Mesenchymal stem cell (in vitro differentiated cells and primary cell): ENCODE measurements around the gene TMEM221.

ENCODE experiments used
- DNase-seq: peaks from one replicate; pipeline ENCODE4 v3.0.0-alpha.2; 2013
- H2AFZ ChIP-seq: one replicate; pipeline ENCODE4 v1.6.1; 2013; ENCODE audit warnings: low read depth, mild to moderate bottlenecking, control low read depth, inconsistent platforms, low read length, moderate library complexity
- H2AK5ac ChIP-seq: 2 replicates; pipeline ENCODE4 v1.6.1; 2013; ENCODE audit warnings: low read length, moderate library complexity, mild to moderate bottlenecking, inconsistent platforms; ENCODE audit not compliant: severe bottlenecking
- H2BK120ac ChIP-seq: one replicate; pipeline ENCODE4 v1.6.1; 2013; ENCODE audit warnings: low read depth, mild to moderate bottlenecking, inconsistent platforms, low read length, moderate library complexity
- H2BK12ac ChIP-seq, 2 experiments: one replicate each; pipeline ENCODE4 v1.6.1; 2013; ENCODE audit warnings: inconsistent platforms in 2 of 2, low read length in 2 of 2, mild to moderate bottlenecking in 2 of 2, moderate library complexity in 2 of 2, control low read depth in 1 of 2
- H2BK15ac ChIP-seq: one replicate; pipeline ENCODE4 v1.6.1; 2013; ENCODE audit warnings: mild to moderate bottlenecking, low read depth, inconsistent platforms; ENCODE audit not compliant: poor library complexity, severe bottlenecking
- H2BK5ac ChIP-seq: 2 replicates; pipeline ENCODE4 v1.6.1; 2013; ENCODE audit warnings: low read depth, mild to moderate bottlenecking, low read length, control low read depth, inconsistent platforms; ENCODE audit not compliant: poor library complexity, severe bottlenecking
- H3K14ac ChIP-seq, 2 experiments: one replicate each; pipeline ENCODE4 v1.6.1; 2013; ENCODE audit warnings: inconsistent platforms in 2 of 2, low read length in 2 of 2, control low read depth in 1 of 2, mild to moderate bottlenecking in 1 of 2, moderate library complexity in 1 of 2
- H3K18ac ChIP-seq, 2 experiments: one replicate each; pipeline ENCODE4 v1.6.1; 2013; ENCODE audit warnings: inconsistent platforms in 2 of 2, low read length in 2 of 2, control low read depth in 1 of 2, low read depth in 1 of 2, mild to moderate bottlenecking in 1 of 2
- H3K23ac ChIP-seq, 2 experiments: one replicate each; pipeline ENCODE4 v1.6.1; 2013; ENCODE audit warnings: inconsistent platforms in 2 of 2, low read length in 2 of 2, mild to moderate bottlenecking in 2 of 2, moderate library complexity in 2 of 2, control low read depth in 1 of 2
- H3K27ac ChIP-seq: 2 replicates; pipeline ENCODE4 v1.5.1; 2013; ENCODE audit warnings: mild to moderate bottlenecking, moderate library complexity, low read length, control low read depth, inconsistent platforms; ENCODE audit not compliant: poor library complexity, severe bottlenecking
- H3K27me3 ChIP-seq, 2 experiments: 2 replicates each; pipeline versions ENCODE4 v1.6.1 to v1.7.0; 2013; ENCODE audit warnings: low read length in 2 of 2, mild to moderate bottlenecking in 2 of 2, moderate library complexity in 2 of 2, control low read depth in 1 of 2, inconsistent platforms in 1 of 2; ENCODE audit not compliant: control insufficient read depth in 1 of 2, insufficient read depth in 1 of 2
- H3K36me3 ChIP-seq, 2 experiments: 2 replicates each; pipeline versions ENCODE4 v1.6.1 to v1.7.0; 2013; ENCODE audit warnings: low read length in 2 of 2, control low read depth in 1 of 2, inconsistent platforms in 1 of 2, low read depth in 1 of 2, mild to moderate bottlenecking in 1 of 2; ENCODE audit not compliant: insufficient read depth in 2 of 2, control insufficient read depth in 1 of 2
- H3K4ac ChIP-seq, 2 experiments: one replicate each; pipeline ENCODE4 v1.6.1; 2013; ENCODE audit warnings: inconsistent platforms in 2 of 2, low read length in 2 of 2, mild to moderate bottlenecking in 2 of 2, moderate library complexity in 2 of 2, control low read depth in 1 of 2, low read depth in 1 of 2
- H3K4me1 ChIP-seq: 2 replicates; pipeline ENCODE4 v1.6.1; 2013; ENCODE audit warnings: low read depth, low read length, control low read depth; ENCODE audit not compliant: control insufficient read depth, insufficient read depth
- H3K4me2 ChIP-seq: 2 replicates; pipeline ENCODE4 v1.6.1; 2013; ENCODE audit warnings: low read length, mild to moderate bottlenecking, inconsistent platforms; ENCODE audit not compliant: poor library complexity, severe bottlenecking
- H3K4me3 ChIP-seq, 2 experiments: 2 replicates each; pipeline versions ENCODE4 v1.5.1 to v1.7.0; 2013; ENCODE audit warnings: low read length in 2 of 2, mild to moderate bottlenecking in 2 of 2, control low read depth in 1 of 2, low read depth in 1 of 2; ENCODE audit not compliant: insufficient read depth in 1 of 2
- H3K79me1 ChIP-seq: replicated peaks from 2 replicates; pipeline ENCODE4 v1.6.1; 2013; ENCODE audit warnings: mild to moderate bottlenecking, control low read depth, low read length, inconsistent platforms; ENCODE audit not compliant: poor library complexity, severe bottlenecking
- H3K9ac ChIP-seq: 2 replicates; pipeline ENCODE4 v1.7.0; 2013; ENCODE audit warnings: mild to moderate bottlenecking, low read length, moderate library complexity
- H3K9me3 ChIP-seq: 2 replicates; pipeline ENCODE4 v1.7.0; 2013; ENCODE audit warnings: mild to moderate bottlenecking, low read length; ENCODE audit not compliant: control insufficient read depth
- H4K8ac ChIP-seq: one replicate; pipeline ENCODE4 v1.6.1; 2013; ENCODE audit warnings: inconsistent platforms, mild to moderate bottlenecking, low read length, moderate library complexity
- H4K91ac ChIP-seq: one replicate; pipeline ENCODE4 v1.6.1; 2013; ENCODE audit warnings: mild to moderate bottlenecking, low read length, inconsistent platforms
- WGBS: methylation state at CpG from one replicate; pipeline ENCODE4 v1.1.7; 2013; ENCODE audit warnings: mixed read lengths; 5-methylcytosine and 5-hydroxymethylcytosine counted together

TMEM221 gene

DNA sequence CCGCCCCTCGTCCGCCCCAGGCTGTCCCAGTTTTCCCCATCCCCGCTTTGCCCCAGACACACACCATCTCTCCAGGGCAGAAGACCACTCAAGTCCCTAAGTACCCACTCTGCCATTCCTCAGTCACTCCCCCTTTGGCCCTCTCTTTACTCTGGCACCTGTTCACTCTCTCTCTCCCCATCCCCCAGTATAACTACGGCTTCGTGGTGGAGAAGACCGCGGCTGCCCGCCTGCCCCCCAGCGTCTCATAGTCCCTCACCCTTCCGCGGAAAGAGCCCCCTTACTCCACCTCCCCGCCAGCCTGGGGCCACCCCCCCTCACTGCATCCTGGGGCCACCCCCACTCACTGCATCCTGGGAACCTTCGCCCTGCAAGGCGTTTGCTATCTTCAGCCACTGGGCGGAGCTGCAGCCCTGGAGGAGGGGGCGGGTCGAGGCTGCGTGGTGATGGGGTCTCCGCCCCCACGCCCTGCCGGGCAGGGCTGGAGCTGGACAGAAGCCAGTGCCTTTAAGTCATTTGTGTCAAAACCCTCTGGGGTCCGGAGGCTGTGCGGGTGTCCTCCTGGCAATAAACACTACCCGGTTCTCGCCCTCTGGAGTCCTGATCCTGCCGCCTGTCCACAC, 23.6 kb downstream of the TMEM221 start:
- no peak overlapping the region for H2AFZ ChIP-seq
- H3K4me1 ChIP-seq = peaks cover 16% of the 10 kb centered on the region
- DNase-seq = peak; percentile 66
- H3K36me3 ChIP-seq = peaks cover 16 to 23% of the 10 kb centered on the region in 2 experiments
- no peak overlapping the region for H2BK120ac ChIP-seq
- no peak overlapping the region for H4K8ac ChIP-seq
- no peak overlapping the region for H2BK5ac ChIP-seq
- H2BK12ac ChIP-seq = peak overlapping the region in 1 of 2 experiments; percentile 23
- no peak overlapping the region for H3K4ac ChIP-seq
- H3K27me3 ChIP-seq = no peaks in the 10 kb centered on the region
- peaks cover 9% of the 10 kb centered on the region for H3K79me1 ChIP-seq
- no peak overlapping the region for H3K4me3 ChIP-seq
- no peak overlapping the region for H2AK5ac ChIP-seq
- no peak overlapping the region for H3K27ac ChIP-seq
- no peaks in the 10 kb centered on the region for H3K9me3 ChIP-seq
- no peak overlapping the region for H3K23ac ChIP-seq
- peak overlapping the region in 1 of 2 experiments; percentile 24 for H3K18ac ChIP-seq
- no peak overlapping the region for H3K14ac ChIP-seq
- no peak overlapping the region for H3K9ac ChIP-seq
- H2BK15ac ChIP-seq = no peak overlapping the region
- H3K4me2 ChIP-seq = no peak overlapping the region
- peak overlapping the region; percentile 78 for H4K91ac ChIP-seq
- 13% methylated on average over 24 of the region's 27 CpGs for WGBS

DNA sequence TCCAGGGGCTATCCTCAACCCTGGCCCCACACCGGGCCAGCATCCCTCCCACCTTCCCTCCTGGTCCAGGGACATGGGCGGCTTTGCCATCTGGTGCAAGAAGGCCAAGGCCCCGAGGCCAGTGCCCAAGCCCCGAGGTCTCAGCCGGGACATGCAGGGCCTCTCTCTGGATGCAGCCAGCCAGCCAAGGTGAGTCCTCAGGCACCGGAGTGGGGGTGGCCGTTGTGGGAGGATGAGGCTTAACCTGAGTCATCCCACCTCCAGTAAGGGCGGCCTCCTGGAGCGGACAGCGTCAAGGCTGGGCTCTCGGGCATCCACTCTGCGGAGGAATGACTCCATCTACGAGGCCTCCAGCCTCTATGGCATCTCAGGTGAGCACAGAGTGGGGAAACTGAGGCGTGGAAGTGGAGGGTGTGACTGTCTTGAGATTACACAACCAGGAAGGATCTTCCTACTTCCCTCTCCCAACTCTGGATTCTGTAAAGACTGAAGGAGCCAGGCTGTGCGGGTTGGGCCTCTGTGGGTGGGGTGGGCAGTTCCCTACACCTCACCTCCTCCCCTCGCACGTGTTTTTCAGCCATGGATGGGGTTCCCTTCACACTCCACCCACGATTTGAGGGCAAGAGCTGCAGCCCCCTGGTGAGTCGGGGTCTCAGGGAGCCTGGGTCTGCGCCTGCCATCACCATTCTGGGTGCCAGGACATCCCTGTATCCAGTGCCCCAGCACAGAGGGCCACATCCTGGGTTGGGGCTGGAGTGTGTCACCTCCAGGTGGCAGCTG, 24.8 kb downstream of the TMEM221 start:
- no peak overlapping the region for H3K4me2 ChIP-seq
- H3K27me3 ChIP-seq = no peaks in the 10 kb centered on the region
- no peaks in the 10 kb centered on the region for H3K9me3 ChIP-seq
- H3K79me1 ChIP-seq = peaks cover 11% of the 10 kb centered on the region
- no peak overlapping the region for H3K14ac ChIP-seq
- H2BK5ac ChIP-seq = no peak overlapping the region
- H2BK120ac ChIP-seq = no peak overlapping the region
- H3K4me1 ChIP-seq = peaks cover 16% of the 10 kb centered on the region
- H2AFZ ChIP-seq = no peak overlapping the region
- WGBS = 95% methylated on average over 19 of the region's 20 CpGs
- H3K23ac ChIP-seq = no peak overlapping the region
- H2BK12ac ChIP-seq = no peak overlapping the region
- H4K8ac ChIP-seq = no peak overlapping the region
- no peak for DNase-seq
- no peak overlapping the region for H2BK15ac ChIP-seq
- H2AK5ac ChIP-seq = no peak overlapping the region
- no peak overlapping the region for H3K27ac ChIP-seq
- peaks cover 16 to 23% of the 10 kb centered on the region in 2 experiments for H3K36me3 ChIP-seq
- no peak overlapping the region for H4K91ac ChIP-seq
- H3K4me3 ChIP-seq = no peak overlapping the region
- no peak overlapping the region for H3K4ac ChIP-seq
- no peak overlapping the region for H3K18ac ChIP-seq
- H3K9ac ChIP-seq = no peak overlapping the region

DNA sequence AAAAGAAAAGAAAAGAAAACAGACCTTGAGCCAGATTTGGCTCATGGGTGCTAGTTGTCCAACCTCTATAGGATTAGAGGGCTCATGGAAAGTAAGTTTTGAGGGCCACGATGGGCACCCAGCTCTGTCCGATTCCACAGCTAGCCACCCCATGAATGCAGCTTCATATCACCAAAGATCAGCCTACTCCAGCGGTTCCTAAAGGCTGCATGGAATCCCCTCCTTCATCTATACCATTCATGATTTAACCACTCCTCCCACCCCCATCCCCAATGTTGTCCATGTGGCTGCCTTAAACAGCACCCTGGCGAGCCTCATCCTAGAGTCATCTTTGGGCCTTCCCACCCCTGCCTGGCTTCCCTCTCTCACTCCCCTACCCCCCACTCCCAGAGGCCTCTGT, 26.5 kb downstream of the TMEM221 start:
- Histone ChIP-seq H3K18ac (no peak overlapping the region), H2BK5ac (no peak overlapping the region), H3K4ac (no peak overlapping the region), H2BK15ac (no peak overlapping the region), H2BK120ac (no peak overlapping the region), H3K14ac (no peak overlapping the region), H3K4me1 (peaks cover 16% of the 10 kb centered on the region), H4K91ac (no peak overlapping the region), H3K27me3 (no peaks in the 10 kb centered on the region), H3K4me2 (no peak overlapping the region), H2BK12ac (no peak overlapping the region), H4K8ac (no peak overlapping the region), H3K4me3 (no peak overlapping the region), H3K23ac (no peak overlapping the region), H3K9me3 (no peaks in the 10 kb centered on the region), H3K9ac (no peak overlapping the region), H2AK5ac (no peak overlapping the region), H3K36me3 (peaks cover 16 to 23% of the 10 kb centered on the region in 2 experiments), H3K27ac (no peak overlapping the region), H2AFZ (no peak overlapping the region), H3K79me1 (peaks cover 11% of the 10 kb centered on the region)
- no peak for DNase-seq
- WGBS = 98% methylated on average over 4 of the region's 4 CpGs

DNA sequence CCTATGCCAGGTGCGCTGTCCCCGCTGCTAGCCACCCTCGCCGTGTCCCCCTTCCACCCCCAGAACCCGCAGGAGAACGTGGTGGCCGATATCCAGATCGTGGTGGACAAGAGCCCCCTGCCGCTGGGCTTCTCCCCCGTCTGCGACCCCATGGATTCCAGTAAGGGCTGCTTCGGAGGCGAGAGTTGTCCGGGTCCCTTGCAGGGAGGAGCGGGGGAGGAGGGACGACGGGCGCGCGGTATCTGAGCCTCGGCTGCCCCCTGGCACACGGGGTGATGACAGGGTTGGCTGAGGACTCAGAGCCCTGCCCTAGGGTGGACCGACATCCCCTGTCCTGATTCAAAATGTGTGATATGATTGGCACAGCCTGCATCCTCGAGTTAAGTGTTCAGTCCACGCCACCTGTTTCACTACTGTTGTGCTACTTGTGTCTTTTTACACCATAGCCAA, 28.0 kb downstream of the TMEM221 start:
- Histone ChIP-seq H3K27ac (no peak overlapping the region), H3K4me2 (peak overlapping the region; percentile 80)

More for the DNA sequence above, 28.0 kb downstream of the TMEM221 start:
- Histone ChIP-seq H2AFZ (peak overlapping the region; percentile 99), H2BK15ac (no peak overlapping the region), H3K23ac (peak overlapping the region in 1 of 2 experiments; percentile 85), H3K36me3 (peaks cover 16 to 23% of the 10 kb centered on the region in 2 experiments), H2BK5ac (no peak overlapping the region), H2AK5ac (no peak overlapping the region), H3K14ac (peak overlapping the region in 1 of 2 experiments; percentile 96), H2BK12ac (peak overlapping the region; percentile 44 to 84), H4K8ac (peak overlapping the region; percentile 77), H3K27me3 (peaks cover 0 to 8% of the 10 kb centered on the region in 2 experiments), H3K9ac (peak overlapping the region; percentile 87), H3K4ac (peak overlapping the region; percentile 88 to 91), H3K4me3 (peak overlapping the region; percentile 97 to 98), H2BK120ac (peak overlapping the region; percentile 97), H3K18ac (peak overlapping the region; percentile 79 to 90), H3K79me1 (peaks cover 11% of the 10 kb centered on the region), H3K9me3 (no peaks in the 10 kb centered on the region), H3K4me1 (peaks cover 16% of the 10 kb centered on the region), H4K91ac (peak overlapping the region; percentile 97)
- 28% methylated on average over 25 of the region's 25 CpGs for WGBS
- DNase-seq = peak; percentile 41
